HG02798 (cell line): Measurements from ENCODE around the gene GNG13.
"Not testable (repeated sequence)": the region's sequence is repeated elsewhere in the genome, so short reads cannot be mapped to it uniquely, and the experiment has no call there.

ENCODE experiments used
- ATAC-seq: cut with Tn5 transposase; IDR thresholded peaks from one replicate; pipeline ENCODE4 v1.9.1; 2021; ENCODE audit warnings: mild to moderate bottlenecking; ENCODE audit not compliant: unreplicated experiment, poor library complexity

The GNG13 gene

DNA sequence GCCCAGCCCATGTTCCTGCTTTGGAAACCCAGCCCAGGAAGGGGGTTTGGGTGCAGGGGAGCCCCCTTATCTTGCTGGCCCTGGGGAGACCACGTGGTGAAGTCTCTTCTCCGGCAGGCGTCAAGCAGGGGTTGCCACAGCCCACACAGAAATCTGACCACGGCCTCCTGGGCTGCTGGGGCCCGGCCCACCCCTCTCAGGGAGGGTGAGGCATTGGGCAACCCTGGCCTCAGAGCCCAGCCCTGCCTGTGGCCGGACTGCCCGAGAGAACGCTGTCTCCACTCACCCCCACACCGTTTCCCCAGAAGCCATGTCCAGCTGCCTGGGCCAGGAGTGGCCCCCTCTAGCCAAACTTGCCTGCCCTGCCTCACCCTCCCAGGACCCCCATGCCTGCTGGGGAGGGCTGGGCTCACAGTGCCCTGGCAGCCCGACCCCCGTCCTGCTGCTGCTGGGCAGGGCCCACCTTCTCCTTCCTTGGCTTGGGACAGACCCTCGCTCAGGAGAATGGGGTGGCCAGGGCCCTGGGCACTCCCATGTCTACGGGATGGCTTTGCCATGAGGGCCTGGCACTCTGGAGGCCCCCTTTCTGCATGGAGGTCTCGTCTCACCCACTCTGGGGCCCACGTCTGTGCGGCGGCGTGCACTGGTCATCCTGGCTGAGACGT lies 19.1 kb downstream of the GNG13 start:
- no peak for ATAC-seq

GRCh38 chr16:780296-780695 lies 20.2 kb downstream of the GNG13 start:
- no peak for ATAC-seq

DNA sequence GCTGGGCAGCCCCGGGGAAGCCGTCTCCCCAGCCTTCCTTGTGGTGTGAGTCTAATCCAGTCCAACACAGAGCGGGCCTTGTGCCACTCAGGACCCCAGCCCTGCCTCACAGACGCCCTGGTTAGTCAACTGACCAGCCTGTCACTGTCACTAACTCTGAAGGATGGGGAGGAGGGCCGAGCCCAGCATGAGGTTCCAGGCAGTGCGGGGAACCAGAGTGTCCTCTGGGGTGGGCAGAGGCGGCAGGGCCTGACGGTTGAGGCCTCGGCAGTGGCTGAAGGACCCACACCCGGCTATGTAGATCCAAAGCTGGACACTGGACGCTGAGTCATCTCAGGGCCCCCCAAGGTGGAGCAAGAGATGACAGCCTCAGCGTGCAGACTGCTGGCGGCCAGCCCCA lies 21.0 kb downstream of the GNG13 start:
- ATAC-seq = no peak

- no peak for ATAC-seq
Observed at GRCh38 chr16:778909-779527, 21.5 kb downstream of the GNG13 start.

GRCh38 chr16:778447-778846 lies 22.1 kb downstream of the GNG13 start:
- no peak for ATAC-seq

GRCh38 chr16:777826-778225 lies 22.7 kb downstream of the GNG13 start:
- ATAC-seq = no peak

- ATAC-seq = no peak
Observed at GRCh38 chr16:776824-777223, 23.7 kb downstream of the GNG13 start.

- not testable (repeated sequence) for ATAC-seq
Observed at GRCh38 chr16:776298-776697, 24.2 kb downstream of the GNG13 start.

DNA sequence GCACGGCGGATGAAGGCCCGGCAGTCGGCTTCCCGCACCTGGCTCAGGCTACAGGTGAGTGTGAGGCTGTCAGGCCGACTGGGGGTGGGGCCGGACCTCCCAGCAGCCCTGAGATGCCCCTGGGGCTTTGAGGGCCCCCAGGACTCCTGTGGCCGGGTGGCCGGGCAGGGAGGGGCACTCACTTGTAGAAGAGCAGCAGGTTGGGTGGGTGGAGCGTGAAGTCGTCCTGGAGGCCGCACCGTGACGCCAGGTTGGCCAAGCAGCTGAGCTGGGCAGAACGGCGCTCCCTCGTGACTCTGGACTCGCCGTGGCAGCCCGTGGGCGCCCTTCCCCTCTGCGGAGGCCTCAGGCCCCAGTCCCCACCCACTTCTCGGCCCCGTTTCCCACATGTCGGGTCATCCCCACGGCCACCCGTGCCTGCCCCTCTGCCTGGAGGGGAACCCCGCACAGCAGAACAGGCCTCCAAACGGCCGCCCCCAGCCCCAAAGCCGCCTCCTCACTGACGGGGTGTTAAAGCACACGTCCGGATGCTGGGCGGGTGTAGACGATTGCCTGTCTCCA lies 25.2 kb downstream of the GNG13 start:
- no peak for ATAC-seq

GRCh38 chr16:774086-775001 lies 26.2 kb downstream of the GNG13 start:
- ATAC-seq = no peak

DNA sequence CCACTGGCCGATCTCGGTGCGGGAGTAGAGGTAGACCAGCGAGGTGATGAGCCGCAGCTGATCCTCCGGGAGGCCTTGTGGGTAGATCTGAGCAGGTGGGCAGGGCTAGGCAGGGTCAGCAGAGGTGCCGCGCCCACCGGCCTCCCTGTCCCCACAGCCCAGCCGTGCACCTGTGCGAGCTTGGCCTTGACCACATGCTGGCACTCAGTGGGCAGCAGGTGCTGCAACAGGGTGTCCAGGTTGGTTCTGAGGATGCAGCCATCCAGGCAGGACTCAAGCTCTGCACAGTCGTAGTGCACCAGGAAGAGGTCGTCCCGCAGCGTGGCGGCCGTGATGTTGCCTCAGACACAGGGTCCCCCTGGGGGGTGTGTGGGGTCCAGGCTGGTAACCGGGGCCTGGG lies 27.6 kb downstream of the GNG13 start:
- ATAC-seq = no peak

- ATAC-seq = no peak
Observed at GRCh38 chr16:770411-770810, 30.1 kb downstream of the GNG13 start.

DNA sequence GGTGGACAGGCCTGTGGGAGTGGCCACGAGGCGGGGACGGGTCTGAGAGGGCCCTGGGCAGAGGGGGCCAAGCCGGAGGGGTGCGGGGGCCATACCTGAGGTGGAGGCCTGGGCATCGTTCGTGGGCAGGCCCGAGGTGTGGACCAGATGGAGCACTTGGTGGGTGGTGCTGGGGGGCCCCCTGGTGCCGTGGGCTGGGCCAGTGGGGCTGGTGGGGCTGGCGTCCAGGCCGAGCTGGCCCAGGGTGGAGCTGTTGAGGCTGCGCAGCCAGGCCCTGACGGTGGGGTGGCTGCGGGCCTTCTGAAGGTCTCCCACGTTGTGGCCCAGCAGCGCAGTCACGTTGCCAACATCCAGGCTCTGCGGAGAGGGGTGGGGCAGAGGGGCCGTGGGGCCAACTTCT lies 30.6 kb downstream of the GNG13 start:
- no peak for ATAC-seq

- ATAC-seq = no peak
Observed at GRCh38 chr16:769184-769784, 31.2 kb downstream of the GNG13 start.

DNA sequence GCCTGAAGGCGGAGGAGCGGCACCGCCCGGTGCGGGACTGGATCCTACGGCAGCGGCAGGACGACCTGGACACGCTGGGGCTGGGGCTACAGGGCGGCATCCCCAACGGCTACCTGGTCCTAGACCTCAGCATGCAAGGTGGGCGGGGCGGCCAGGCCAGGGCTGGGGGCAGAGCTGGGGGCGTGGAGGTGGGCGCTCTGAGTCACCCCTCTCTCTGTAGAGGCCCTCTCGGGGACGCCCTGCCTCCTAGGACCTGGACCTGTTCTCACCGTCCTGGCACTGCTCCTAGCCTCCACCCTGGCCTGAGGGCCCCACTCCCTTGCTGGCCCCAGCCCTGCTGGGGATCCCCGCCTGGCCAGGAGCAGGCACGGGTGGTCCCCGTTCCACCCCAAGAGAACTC lies 32.1 kb downstream of the GNG13 start:
- ATAC-seq = no peak

- ATAC-seq = no peak
Observed at GRCh38 chr16:767743-768235, 32.7 kb downstream of the GNG13 start.

- ATAC-seq = no peak
Observed at GRCh38 chr16:766820-767640, 33.5 kb downstream of the GNG13 start.

GRCh38 chr16:766008-766819 lies 34.3 kb downstream of the GNG13 start:
- no peak for ATAC-seq

GRCh38 chr16:765488-765865 lies 35.1 kb downstream of the GNG13 start:
- ATAC-seq = no peak
